Esophagus muscularis mucosa (tissue), 4 donors: Measurements from ENCODE around the gene WNT16. TPM values are rescaled to one million over a fixed set of nuclear protein-coding genes. Genes with fewer than 3 reads are reported as not detected.

Source experiments
- DNase-seq: peaks from one replicate; pipeline ENCODE4 v3.0.0-alpha.2; 2017; ENCODE audit errors: extremely low spot score
- H3K27ac ChIP-seq, 4 donors: fragments of 200-600 bp; sonication (generic); replicated peaks in 1 of 4; 1 replicate in 3 of 4; 2 replicates in 1 of 4; pipeline ENCODE4 v1.5.1; 2016 to 2019; ENCODE audit warnings: mild to moderate bottlenecking in 1 of 4
- H3K27me3 ChIP-seq, 4 donors: fragments of 200-600 bp; sonication (generic); one replicate each; pipeline versions ENCODE4 v1.5.1 to v1.6.0; 2016 to 2019
- H3K36me3 ChIP-seq, 4 donors: fragments of 200-600 bp; sonication (generic); one replicate each; pipeline ENCODE4 v1.5.1; 2016 to 2019
- H3K4me1 ChIP-seq, 4 donors: fragments of 200-600 bp; sonication (generic); one replicate each; pipeline ENCODE4 v1.5.1; 2016 to 2019
- H3K4me3 ChIP-seq, 4 donors: fragments of 200-600 bp; sonication (generic); 1 replicate in 2 of 4; 2 replicates in 2 of 4; pipeline ENCODE4 v1.5.1; 2016 to 2019; ENCODE audit warnings: mild to moderate bottlenecking in 4 of 4, moderate library complexity in 1 of 4
- H3K9me3 ChIP-seq, 4 donors: fragments of 200-600 bp; sonication (generic); 1 replicate in 3 of 4; 2 replicates in 1 of 4; pipeline ENCODE4 v1.5.1; 2016 to 2019
- EP300 ChIP-seq: sonication (generic); formaldehyde crosslinking; IDR thresholded peaks from one replicate; pipeline ENCODE4 v1.6.1; 2017; ENCODE audit warnings: antibody characterized with exemption
- POLR2A ChIP-seq: fragments of 450-650 bp; IDR thresholded peaks from one replicate; pipeline ENCODE4 v1.6.1; 2017; ENCODE audit warnings: antibody characterized with exemption, moderate library complexity, mild to moderate bottlenecking, low read depth
- POLR2AphosphoS5 ChIP-seq, 2 donors: sonication (generic); formaldehyde crosslinking; IDR thresholded peaks; one replicate each; pipeline ENCODE4 v1.6.1; 2017; ENCODE audit warnings: antibody characterized with exemption in 2 of 2
- WGBS: methylation state at CpG from one replicate; pipeline ENCODE4 v1.1.5; 2018; 5-methylcytosine and 5-hydroxymethylcytosine counted together
- intact Hi-C: fragments of 100-400 bp; cut with DNase I; formaldehyde crosslinking; loops from one replicate; pipeline ENCODE4 v1.15.1; 2023
- total RNA-seq, 4 donors: library from RNA; depleted of rRNA; stranded (reverse); fragments of >200 nt; gene quantifications; one replicate each; pipeline versions ENCODE4 v1.1.0 to v1.2.1, GENCODE V29; 2016
- TF ChIP-seq, protein P1 (sequence below), 3 experiments: fragments of 200-600 bp in 2 of 3; fragments of 450-650 bp in 1 of 3; sonication (generic) in 2 of 3; IDR thresholded peaks; one replicate each; pipeline ENCODE4 v1.5.1; 2017 to 2019; ENCODE audit warnings: antibody characterized with exemption in 3 of 3, mild to moderate bottlenecking in 2 of 3, moderate library complexity in 1 of 3

Gene WNT16
- total RNA-seq, 4 donors from 2014 or later = 0.23 to 0.91 (median 0.33) TPM; not detected in 1

DNA sequence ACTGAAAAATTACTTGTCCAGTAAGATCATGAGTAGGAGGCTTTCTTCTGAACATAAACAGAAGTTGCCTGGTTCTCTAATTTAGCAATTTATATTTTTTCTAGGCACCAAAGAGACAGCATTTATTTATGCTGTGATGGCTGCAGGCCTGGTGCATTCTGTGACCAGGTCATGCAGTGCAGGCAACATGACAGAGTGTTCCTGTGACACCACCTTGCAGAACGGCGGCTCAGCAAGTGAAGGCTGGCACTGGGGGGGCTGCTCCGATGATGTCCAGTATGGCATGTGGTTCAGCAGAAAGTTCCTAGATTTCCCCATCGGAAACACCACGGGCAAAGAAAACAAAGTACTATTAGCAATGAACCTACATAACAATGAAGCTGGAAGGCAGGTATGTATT is 2.8 kb downstream of the WNT16 start:
- intact Hi-C loops = no loop called here
- H3K9me3 ChIP-seq = no peaks in the 10 kb centered on the region
- no peak overlapping the region for H3K27ac ChIP-seq
- no peaks in the 10 kb centered on the region for H3K36me3 ChIP-seq
- TF ChIP-seq, protein P1, sequence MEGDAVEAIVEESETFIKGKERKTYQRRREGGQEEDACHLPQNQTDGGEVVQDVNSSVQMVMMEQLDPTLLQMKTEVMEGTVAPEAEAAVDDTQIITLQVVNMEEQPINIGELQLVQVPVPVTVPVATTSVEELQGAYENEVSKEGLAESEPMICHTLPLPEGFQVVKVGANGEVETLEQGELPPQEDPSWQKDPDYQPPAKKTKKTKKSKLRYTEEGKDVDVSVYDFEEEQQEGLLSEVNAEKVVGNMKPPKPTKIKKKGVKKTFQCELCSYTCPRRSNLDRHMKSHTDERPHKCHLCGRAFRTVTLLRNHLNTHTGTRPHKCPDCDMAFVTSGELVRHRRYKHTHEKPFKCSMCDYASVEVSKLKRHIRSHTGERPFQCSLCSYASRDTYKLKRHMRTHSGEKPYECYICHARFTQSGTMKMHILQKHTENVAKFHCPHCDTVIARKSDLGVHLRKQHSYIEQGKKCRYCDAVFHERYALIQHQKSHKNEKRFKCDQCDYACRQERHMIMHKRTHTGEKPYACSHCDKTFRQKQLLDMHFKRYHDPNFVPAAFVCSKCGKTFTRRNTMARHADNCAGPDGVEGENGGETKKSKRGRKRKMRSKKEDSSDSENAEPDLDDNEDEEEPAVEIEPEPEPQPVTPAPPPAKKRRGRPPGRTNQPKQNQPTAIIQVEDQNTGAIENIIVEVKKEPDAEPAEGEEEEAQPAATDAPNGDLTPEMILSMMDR (IDR thresholded peaks at IDR 0.05) = no peak
- TF ChIP-seq EP300 = no peak
- TF ChIP-seq POLR2A = no peak
- no peak for TF ChIP-seq POLR2AphosphoS5 (IDR thresholded peaks at IDR 0.05)
- DNase-seq = no peak
- WGBS = 72% methylated on average over 5 of the region's 5 CpGs
- H3K27me3 ChIP-seq = peaks cover 0 to 77% (median 32%) of the 10 kb centered on the region in 4 donors
- H3K4me1 ChIP-seq = peaks cover 16 to 24% (median 22%) of the 10 kb centered on the region in 4 donors
- no peak overlapping the region for H3K4me3 ChIP-seq

DNA sequence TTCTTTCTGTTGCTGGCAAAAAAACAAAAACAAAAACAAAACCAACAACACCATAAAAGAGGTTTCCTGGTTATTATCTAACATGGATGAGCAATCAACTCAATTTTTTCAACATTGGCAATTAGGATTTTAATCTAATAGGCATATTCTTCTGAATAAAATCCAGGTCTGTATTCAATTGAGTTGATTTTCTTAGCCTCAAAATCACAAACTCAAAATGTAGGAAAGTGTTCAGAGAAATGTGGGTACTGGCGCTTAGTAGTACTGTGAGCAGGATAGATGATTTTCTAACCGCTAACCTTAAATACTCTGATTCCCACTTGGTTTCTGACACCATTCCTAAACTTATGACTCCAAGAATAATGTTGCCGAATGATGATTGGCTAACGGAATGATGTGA is 5.6 kb downstream of the WNT16 start:
- H3K4me1 ChIP-seq = peaks cover 9 to 15% (median 13%) of the 10 kb centered on the region in 4 donors
- H3K9me3 ChIP-seq = no peaks in the 10 kb centered on the region
- DNase-seq = no peak
- TF ChIP-seq, protein P1 (IDR thresholded peaks at IDR 0.05) = no peak
- no peak for TF ChIP-seq POLR2A
- TF ChIP-seq POLR2AphosphoS5 (IDR thresholded peaks at IDR 0.05) = no peak
- TF ChIP-seq EP300 = no peak
- no peak overlapping the region for H3K27ac ChIP-seq
- H3K4me3 ChIP-seq = no peak overlapping the region
- H3K36me3 ChIP-seq = no peaks in the 10 kb centered on the region
- intact Hi-C loops = no loop called here
- peaks cover 0 to 56% (median 21%) of the 10 kb centered on the region in 4 donors for H3K27me3 ChIP-seq
- 99% methylated on average over 4 of the region's 4 CpGs for WGBS

DNA sequence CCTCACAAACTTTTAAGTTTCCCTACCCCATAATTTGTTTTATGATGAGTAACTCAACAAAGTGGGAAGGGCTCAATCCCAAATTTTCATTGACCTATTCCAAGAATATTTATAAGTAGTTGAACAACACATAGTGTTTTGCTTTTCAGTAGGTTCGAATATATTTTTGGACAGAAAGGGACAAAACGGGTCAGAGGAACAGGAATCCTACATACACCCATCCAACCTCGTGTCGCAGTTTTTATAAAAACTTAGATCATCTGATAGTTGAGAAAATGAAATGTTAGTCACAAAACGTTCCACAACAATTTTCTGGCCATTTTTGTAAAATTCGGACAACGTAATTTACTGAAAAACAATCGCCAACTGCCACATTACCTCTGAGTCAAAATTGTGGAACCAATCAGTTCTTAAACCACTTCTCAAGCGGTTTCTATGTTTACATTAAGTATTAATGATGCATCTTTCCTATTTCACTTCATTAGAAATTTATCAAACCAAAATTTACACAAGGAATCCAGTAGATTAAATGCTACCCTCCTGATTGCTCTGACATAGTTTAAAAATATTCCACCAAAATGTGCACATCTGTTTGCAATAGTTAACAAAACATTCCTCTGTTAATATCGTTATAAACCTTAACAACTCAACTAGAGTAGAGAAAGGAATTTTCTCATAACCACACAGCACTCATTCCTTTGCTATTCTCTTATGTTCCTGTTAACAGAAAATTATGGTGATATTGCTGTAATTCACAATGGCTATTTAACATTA is 6.3 kb downstream of the WNT16 start:
- no peak overlapping the region for H3K4me3 ChIP-seq
- TF ChIP-seq, protein P1 (IDR thresholded peaks at IDR 0.05) = no peak
- no peak for TF ChIP-seq POLR2A
- TF ChIP-seq EP300 = no peak
- no peak for TF ChIP-seq POLR2AphosphoS5 (IDR thresholded peaks at IDR 0.05)
- H3K4me1 ChIP-seq = peaks cover 2 to 8% (median 7%) of the 10 kb centered on the region in 4 donors
- no peaks in the 10 kb centered on the region for H3K9me3 ChIP-seq
- intact Hi-C loops = no loop called here
- peaks cover 0 to 49% (median 14%) of the 10 kb centered on the region in 4 donors for H3K27me3 ChIP-seq
- no peak for DNase-seq
- 86% methylated on average over 10 of the region's 10 CpGs for WGBS
- no peaks in the 10 kb centered on the region for H3K36me3 ChIP-seq
- H3K27ac ChIP-seq = no peak overlapping the region

DNA sequence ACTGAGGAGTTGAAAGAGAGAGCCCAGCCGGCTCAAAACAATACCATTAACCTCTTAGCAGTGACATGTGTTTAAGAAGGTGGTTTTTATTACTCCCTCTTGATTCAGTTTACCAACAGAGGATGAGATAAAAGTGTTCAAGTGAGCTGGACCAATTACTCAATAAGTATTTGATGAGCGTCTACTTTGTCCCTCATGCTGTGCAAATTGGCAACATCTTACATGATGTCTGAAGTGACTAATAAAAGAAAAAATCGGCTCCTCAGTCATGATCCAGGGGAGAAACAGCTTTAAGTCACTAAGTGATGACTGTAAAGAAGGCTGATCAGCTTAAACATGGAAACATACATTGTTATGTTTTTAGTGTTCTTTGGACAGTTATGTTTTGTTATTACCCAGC is 7.8 kb downstream of the WNT16 start:
- intact Hi-C loops = no loop called here
- DNase-seq = no peak
- 58% methylated on average over 3 of the region's 3 CpGs for WGBS
- TF ChIP-seq POLR2A (no peak), POLR2AphosphoS5 (IDR thresholded peaks at IDR 0.05) (no peak), EP300 (no peak)
- TF ChIP-seq, protein P1 (IDR thresholded peaks at IDR 0.05) = no peak
- Histone ChIP-seq H3K27ac (no peak overlapping the region), H3K4me1 (no peaks in the 10 kb centered on the region), H3K27me3 (peaks cover 0 to 34% (median 5%) of the 10 kb centered on the region in 4 donors), H3K36me3 (no peaks in the 10 kb centered on the region), H3K9me3 (no peaks in the 10 kb centered on the region), H3K4me3 (no peak overlapping the region)
